Measurements from ENCODE around the gene TMEM117.

Gene TMEM117

DNA sequence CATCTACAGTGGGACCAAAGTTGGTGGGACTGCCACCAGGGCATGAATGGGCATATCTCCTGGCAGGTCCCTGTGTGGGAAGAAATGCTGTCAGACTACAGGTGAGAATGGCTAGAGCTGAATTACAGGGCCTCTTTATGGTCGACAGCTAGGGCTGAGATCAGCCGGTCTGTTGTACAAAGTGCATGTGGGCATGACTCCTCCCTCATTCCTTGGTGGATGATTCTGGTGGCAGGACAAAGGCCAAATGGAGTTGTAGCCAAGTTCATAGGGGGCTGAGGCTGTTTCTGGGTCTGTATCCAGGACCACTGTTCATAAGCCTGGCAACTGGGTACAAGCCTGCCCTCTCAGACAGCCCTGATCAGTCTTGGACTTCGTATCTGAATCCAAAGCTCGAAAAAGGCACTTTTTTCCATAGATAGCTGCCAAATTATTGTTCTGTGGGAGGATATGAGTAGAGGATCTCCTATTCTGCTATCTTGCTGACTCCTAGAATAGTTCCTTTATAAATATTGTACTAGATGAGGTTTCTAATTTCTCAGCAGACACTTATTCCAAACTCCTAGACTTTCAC lies 460.8 kb downstream of the TMEM117 start:
- no peak for ATAC-seq
- no peak for TF ChIP-seq TOX (CRISPR knock-in tag; IDR thresholded peaks at IDR 0.05; ENCODE audit: borderline replicate concordance)
- TF ChIP-seq BACH2 (CRISPR knock-in tag; IDR thresholded peaks at IDR 0.05; ENCODE audit: borderline replicate concordance), result no peak
- no peak for TF ChIP-seq ZNF565 (CRISPR knock-in tag; conservative IDR thresholded peaks at IDR 0.05; ENCODE audit: low read depth)
- TF ChIP-seq CSDC2 (CRISPR knock-in tag; IDR thresholded peaks at IDR 0.05), result no peak
- no peak for TF ChIP-seq ZFP3 (CRISPR knock-in tag; IDR thresholded peaks at IDR 0.05)
- no peak for TF ChIP-seq ZC3H10 (CRISPR knock-in tag; IDR thresholded peaks at IDR 0.05)
- TF ChIP-seq PATZ1 (CRISPR knock-in tag; IDR thresholded peaks at IDR 0.05; ENCODE audit: borderline replicate concordance), result no peak
- TF ChIP-seq, protein P1, sequence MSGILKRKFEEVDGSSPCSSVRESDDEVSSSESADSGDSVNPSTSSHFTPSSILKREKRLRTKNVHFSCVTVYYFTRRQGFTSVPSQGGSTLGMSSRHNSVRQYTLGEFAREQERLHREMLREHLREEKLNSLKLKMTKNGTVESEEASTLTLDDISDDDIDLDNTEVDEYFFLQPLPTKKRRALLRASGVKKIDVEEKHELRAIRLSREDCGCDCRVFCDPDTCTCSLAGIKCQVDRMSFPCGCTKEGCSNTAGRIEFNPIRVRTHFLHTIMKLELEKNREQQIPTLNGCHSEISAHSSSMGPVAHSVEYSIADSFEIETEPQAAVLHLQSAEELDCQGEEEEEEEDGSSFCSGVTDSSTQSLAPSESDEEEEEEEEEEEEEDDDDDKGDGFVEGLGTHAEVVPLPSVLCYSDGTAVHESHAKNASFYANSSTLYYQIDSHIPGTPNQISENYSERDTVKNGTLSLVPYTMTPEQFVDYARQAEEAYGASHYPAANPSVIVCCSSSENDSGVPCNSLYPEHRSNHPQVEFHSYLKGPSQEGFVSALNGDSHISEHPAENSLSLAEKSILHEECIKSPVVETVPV (CRISPR knock-in tag; IDR thresholded peaks at IDR 0.05), result no peak
- TF ChIP-seq, protein P2, sequence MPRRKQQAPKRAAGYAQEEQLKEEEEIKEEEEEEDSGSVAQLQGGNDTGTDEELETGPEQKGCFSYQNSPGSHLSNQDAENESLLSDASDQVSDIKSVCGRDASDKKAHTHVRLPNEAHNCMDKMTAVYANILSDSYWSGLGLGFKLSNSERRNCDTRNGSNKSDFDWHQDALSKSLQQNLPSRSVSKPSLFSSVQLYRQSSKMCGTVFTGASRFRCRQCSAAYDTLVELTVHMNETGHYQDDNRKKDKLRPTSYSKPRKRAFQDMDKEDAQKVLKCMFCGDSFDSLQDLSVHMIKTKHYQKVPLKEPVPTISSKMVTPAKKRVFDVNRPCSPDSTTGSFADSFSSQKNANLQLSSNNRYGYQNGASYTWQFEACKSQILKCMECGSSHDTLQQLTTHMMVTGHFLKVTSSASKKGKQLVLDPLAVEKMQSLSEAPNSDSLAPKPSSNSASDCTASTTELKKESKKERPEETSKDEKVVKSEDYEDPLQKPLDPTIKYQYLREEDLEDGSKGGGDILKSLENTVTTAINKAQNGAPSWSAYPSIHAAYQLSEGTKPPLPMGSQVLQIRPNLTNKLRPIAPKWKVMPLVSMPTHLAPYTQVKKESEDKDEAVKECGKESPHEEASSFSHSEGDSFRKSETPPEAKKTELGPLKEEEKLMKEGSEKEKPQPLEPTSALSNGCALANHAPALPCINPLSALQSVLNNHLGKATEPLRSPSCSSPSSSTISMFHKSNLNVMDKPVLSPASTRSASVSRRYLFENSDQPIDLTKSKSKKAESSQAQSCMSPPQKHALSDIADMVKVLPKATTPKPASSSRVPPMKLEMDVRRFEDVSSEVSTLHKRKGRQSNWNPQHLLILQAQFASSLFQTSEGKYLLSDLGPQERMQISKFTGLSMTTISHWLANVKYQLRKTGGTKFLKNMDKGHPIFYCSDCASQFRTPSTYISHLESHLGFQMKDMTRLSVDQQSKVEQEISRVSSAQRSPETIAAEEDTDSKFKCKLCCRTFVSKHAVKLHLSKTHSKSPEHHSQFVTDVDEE (CRISPR knock-in tag; IDR thresholded peaks at IDR 0.05), result no peak
- no peak for TF ChIP-seq GLIS3 (CRISPR knock-in tag; IDR thresholded peaks at IDR 0.05)
- no peak for TF ChIP-seq ISL1 (CRISPR knock-in tag; IDR thresholded peaks at IDR 0.05)
- TF ChIP-seq TCF4 (CRISPR knock-in tag; IDR thresholded peaks at IDR 0.05; ENCODE audit: borderline replicate concordance), result no peak
- no peak for TF ChIP-seq SNAI2 (CRISPR knock-in tag; IDR thresholded peaks at IDR 0.05)

DNA sequence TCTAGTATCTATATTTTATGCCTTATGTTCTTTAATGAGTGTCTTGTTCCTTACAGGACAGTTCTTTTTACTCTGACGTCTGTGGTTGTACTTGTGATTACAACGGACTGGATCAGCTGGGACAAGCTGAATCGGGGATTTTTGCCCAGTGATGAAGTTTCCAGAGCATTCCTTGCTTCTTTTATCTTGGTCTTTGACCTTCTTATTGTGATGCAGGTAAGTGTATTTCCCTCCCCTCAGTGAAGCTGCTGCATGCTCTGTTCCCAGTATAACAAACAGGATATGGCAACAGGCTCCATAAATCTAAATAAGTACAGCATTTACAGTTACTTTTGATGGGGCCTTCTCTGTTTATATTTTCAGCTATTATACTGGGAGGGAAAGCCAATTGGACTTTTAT lies 463.6 kb downstream of the TMEM117 start:
- TF ChIP-seq PATZ1 (CRISPR knock-in tag; IDR thresholded peaks at IDR 0.05; ENCODE audit: borderline replicate concordance) (no peak), ZFP30 (CRISPR knock-in tag; IDR thresholded peaks at IDR 0.05) (no peak), ISL1 (CRISPR knock-in tag; IDR thresholded peaks at IDR 0.05) (no peak), ZNF565 (CRISPR knock-in tag; conservative IDR thresholded peaks at IDR 0.05; ENCODE audit: low read depth) (no peak), ZC3H10 (CRISPR knock-in tag; IDR thresholded peaks at IDR 0.05) (no peak), RARB (CRISPR knock-in tag; IDR thresholded peaks at IDR 0.05) (no peak)
- no peak for ATAC-seq

GRCh38 chr12:44307506-44308168 lies 471.8 kb downstream of the TMEM117 start:
- no peak for ATAC-seq
- TF ChIP-seq ZFP30 (CRISPR knock-in tag; IDR thresholded peaks at IDR 0.05) (no peak), CSDC2 (CRISPR knock-in tag; IDR thresholded peaks at IDR 0.05) (no peak), TOX (CRISPR knock-in tag; IDR thresholded peaks at IDR 0.05; ENCODE audit: borderline replicate concordance) (no peak), PPARA (CRISPR knock-in tag; IDR thresholded peaks at IDR 0.05; ENCODE audit: borderline replicate concordance) (no peak), OSR1 (CRISPR knock-in tag; IDR thresholded peaks at IDR 0.05) (no peak), BACH2 (CRISPR knock-in tag; IDR thresholded peaks at IDR 0.05; ENCODE audit: borderline replicate concordance) (no peak), ARNTL (CRISPR knock-in tag; IDR thresholded peaks at IDR 0.05; ENCODE audit: borderline replicate concordance, low read depth) (no peak), ZNF70 (CRISPR knock-in tag; IDR thresholded peaks at IDR 0.05) (no peak), SNAI2 (CRISPR knock-in tag; IDR thresholded peaks at IDR 0.05) (no peak), POU6F1 (CRISPR knock-in tag; IDR thresholded peaks at IDR 0.05; ENCODE audit: borderline replicate concordance, low read depth) (no peak), ZNF565 (CRISPR knock-in tag; conservative IDR thresholded peaks at IDR 0.05; ENCODE audit: low read depth) (no peak), ZC3H10 (CRISPR knock-in tag; IDR thresholded peaks at IDR 0.05) (no peak), GLIS3 (CRISPR knock-in tag; IDR thresholded peaks at IDR 0.05) (no peak), ZFP3 (CRISPR knock-in tag; IDR thresholded peaks at IDR 0.05) (no peak)
- TF ChIP-seq, protein P3, sequence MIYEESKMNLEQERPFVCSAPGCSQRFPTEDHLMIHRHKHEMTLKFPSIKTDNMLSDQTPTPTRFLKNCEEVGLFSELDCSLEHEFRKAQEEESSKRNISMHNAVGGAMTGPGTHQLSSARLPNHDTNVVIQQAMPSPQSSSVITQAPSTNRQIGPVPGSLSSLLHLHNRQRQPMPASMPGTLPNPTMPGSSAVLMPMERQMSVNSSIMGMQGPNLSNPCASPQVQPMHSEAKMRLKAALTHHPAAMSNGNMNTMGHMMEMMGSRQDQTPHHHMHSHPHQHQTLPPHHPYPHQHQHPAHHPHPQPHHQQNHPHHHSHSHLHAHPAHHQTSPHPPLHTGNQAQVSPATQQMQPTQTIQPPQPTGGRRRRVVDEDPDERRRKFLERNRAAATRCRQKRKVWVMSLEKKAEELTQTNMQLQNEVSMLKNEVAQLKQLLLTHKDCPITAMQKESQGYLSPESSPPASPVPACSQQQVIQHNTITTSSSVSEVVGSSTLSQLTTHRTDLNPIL (CRISPR knock-in tag; IDR thresholded peaks at IDR 0.05; ENCODE audit: low read depth), result no peak
- TF ChIP-seq, protein P1 (CRISPR knock-in tag; IDR thresholded peaks at IDR 0.05), result no peak

All from SK-N-SH treated with all-trans-retinoic acid at 6 μM for 48 hours (cell line).